ENCODE measurements around the gene RBM42. TPM values are rescaled to one million over a fixed set of nuclear protein-coding genes. Genes with fewer than 3 reads are reported as not detected.

The RBM42 gene
- total and polyA plus RNA-seq, 7 donors, result 50.1 to 69.1 (median 61.1) TPM

DNA sequence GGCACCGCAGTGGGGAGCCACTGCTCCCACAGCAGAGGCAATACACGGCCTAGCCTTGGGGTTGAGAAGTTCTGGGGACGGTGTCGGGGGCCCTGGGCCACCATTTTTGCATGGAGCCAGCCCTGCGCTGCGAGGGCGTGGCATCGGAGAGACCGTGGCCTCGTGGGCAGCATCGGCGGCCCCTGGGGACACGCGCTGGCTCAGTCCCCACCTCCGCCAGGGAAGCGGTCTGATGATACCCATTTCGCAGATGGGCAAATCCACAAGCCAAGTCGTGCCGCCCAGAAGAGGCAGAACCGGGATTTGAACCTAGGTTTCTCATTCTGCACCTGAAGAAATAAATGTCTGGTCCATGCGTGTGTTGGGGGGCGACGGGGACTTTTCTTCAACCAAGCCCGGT, 36.3 kb downstream of the RBM42 start:
- no peaks in the 10 kb centered on the region for H3K4me1 ChIP-seq
- 91 to 96% (median 94%) methylated on average over 24 of the region's 24 CpGs for WGBS, 3 donors
- peaks cover 3 to 16% of the 10 kb centered on the region in 2 donors for H3K36me3 ChIP-seq (ENCODE audit: insufficient read depth in 1 of 2, low read depth in 1 of 2)
- intact Hi-C loops (cut with DNase I), result no loop called here
- H3K27me3 ChIP-seq (ENCODE audit: insufficient read depth in 3 of 3, low read length in 2 of 3), result no peaks in the 10 kb centered on the region
- DNase-seq, result no peak
- no peak for ATAC-seq
- no peak overlapping the region for H3K4me3 ChIP-seq
- no peak overlapping the region for H3K27ac ChIP-seq
- H3K9me3 ChIP-seq, result no peaks in the 10 kb centered on the region
- TF ChIP-seq, protein P1, sequence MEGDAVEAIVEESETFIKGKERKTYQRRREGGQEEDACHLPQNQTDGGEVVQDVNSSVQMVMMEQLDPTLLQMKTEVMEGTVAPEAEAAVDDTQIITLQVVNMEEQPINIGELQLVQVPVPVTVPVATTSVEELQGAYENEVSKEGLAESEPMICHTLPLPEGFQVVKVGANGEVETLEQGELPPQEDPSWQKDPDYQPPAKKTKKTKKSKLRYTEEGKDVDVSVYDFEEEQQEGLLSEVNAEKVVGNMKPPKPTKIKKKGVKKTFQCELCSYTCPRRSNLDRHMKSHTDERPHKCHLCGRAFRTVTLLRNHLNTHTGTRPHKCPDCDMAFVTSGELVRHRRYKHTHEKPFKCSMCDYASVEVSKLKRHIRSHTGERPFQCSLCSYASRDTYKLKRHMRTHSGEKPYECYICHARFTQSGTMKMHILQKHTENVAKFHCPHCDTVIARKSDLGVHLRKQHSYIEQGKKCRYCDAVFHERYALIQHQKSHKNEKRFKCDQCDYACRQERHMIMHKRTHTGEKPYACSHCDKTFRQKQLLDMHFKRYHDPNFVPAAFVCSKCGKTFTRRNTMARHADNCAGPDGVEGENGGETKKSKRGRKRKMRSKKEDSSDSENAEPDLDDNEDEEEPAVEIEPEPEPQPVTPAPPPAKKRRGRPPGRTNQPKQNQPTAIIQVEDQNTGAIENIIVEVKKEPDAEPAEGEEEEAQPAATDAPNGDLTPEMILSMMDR (IDR thresholded peaks at IDR 0.05), result no peak

GRCh38 chr19:35665604-35666003, 36.8 kb downstream of the RBM42 start:
- ATAC-seq, result no peak
- no peak overlapping the region for H3K4me3 ChIP-seq
- peaks cover 3 to 12% of the 10 kb centered on the region in 2 donors for H3K36me3 ChIP-seq (ENCODE audit: insufficient read depth in 1 of 2, low read depth in 1 of 2)

DNA sequence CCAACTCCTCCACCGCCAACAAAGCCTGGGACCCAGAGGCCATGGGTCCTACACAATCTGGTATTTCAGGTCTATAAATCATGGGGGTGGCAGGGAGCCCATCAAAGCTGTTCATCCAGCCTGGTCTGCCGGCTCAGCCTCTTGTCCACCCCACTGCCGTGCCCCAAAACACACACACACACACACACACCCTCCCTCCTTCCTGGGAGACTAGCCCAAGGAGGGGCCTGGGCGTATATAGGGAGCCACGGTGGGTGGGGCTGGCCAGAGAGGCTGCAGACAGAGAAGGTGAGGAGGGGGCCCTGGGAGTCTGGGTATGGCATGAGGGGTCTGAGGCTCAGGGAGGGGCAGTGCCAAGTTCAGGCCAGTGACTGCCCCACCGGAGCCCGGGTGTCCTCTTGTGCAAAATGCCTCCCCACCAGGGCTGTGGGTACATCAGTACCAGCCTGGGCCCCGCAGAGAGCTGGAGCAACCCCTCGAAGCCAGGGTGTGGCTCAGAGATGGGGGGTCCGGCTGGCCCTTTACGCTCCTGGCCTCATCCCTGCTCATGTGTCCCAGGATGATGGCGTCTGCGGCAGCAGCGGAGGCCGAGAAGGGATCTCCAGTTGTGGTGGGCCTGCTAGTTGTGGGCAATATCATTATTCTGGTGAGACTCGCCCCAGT, 37.5 kb downstream of the RBM42 start, which contains the start of gene UPK1A:
UPK1A (plus strand) TSS at position 267 of the 663 bp plus-strand sequence; CDS start at position 563, 296 bp downstream.
- DNase-seq (no peak), ATAC-seq (peak in 2 of 4 donors; percentile 15 to 41)
- Histone ChIP-seq H3K4me1 (no peaks in the 10 kb centered on the region), H3K36me3 (ENCODE audit: insufficient read depth in 1 of 2, low read depth in 1 of 2) (peaks cover 3 to 11% of the 10 kb centered on the region in 2 donors), H3K27me3 (ENCODE audit: insufficient read depth in 3 of 3, low read length in 2 of 3) (no peaks in the 10 kb centered on the region), H3K4me3 (no peak within 1 kb of the TSS), H3K27ac (no peak within 1 kb of the TSS), H3K9me3 (no peaks in the 10 kb centered on the region)
- intact Hi-C loops (cut with DNase I), result no loop called here
- WGBS, 3 donors, result 61 to 66% (median 66%) methylated on average over 16 of the region's 16 CpGs
- TF ChIP-seq, protein P1 (IDR thresholded peaks at IDR 0.05), result no peak

More at GRCh38 chr19:35665604-35666003, 36.8 kb downstream of the RBM42 start:
- TF ChIP-seq, protein P1 (IDR thresholded peaks at IDR 0.05), result no peak
- intact Hi-C loops (cut with DNase I), result no loop called here
- no peaks in the 10 kb centered on the region for H3K4me1 ChIP-seq
- no peak for DNase-seq
- H3K9me3 ChIP-seq, result no peaks in the 10 kb centered on the region
- 67 to 82% (median 75%) methylated on average over 7 of the region's 7 CpGs for WGBS, 3 donors
- no peak overlapping the region for H3K27ac ChIP-seq
- H3K27me3 ChIP-seq (ENCODE audit: insufficient read depth in 3 of 3, low read length in 2 of 3), result no peaks in the 10 kb centered on the region

- Histone ChIP-seq H3K36me3 (ENCODE audit: insufficient read depth in 1 of 2, low read depth in 1 of 2) (no peaks in the 10 kb centered on the region), H3K27me3 (ENCODE audit: insufficient read depth in 3 of 3, low read length in 2 of 3) (peaks cover 0 to 31% (median 8%) of the 10 kb centered on the region in 3 donors), H3K4me1 (no peaks in the 10 kb centered on the region), H3K9me3 (no peaks in the 10 kb centered on the region), H3K27ac (no peak overlapping the region), H3K4me3 (no peak overlapping the region)
- 71 to 76% (median 75%) methylated on average over 6 of the region's 6 CpGs for WGBS, 3 donors
- ATAC-seq, result no peak
- DNase-seq, result no peak
- TF ChIP-seq, protein P1 (IDR thresholded peaks at IDR 0.05), result no peak
- intact Hi-C loops (cut with DNase I), result no loop called here
These were observed 40.7 kb downstream of the RBM42 start for GRCh38 chr19:35669566-35669965.

All from psoas muscle (tissue), 8 donors.